ENCODE data around the gene SLC35F3.
A peak's percentile ranks its signal among the peaks of the same experiment; 100 is the strongest.
"Not testable (repeated sequence)": the region's sequence is repeated elsewhere in the genome, so short reads cannot be mapped to it uniquely, and the experiment has no call there.

SLC35F3 gene

GRCh38 chr1:234321231-234321630 is 416.8 kb downstream of the SLC35F3 start:
- DNase-seq (ENCODE audit: low spot score): no peak

- no peak for DNase-seq (ENCODE audit: low spot score)
These were observed 417.6 kb downstream of the SLC35F3 start for GRCh38 chr1:234322097-234322496.

- DNase-seq (ENCODE audit: low spot score): peak; percentile 58
These were observed 418.5 kb downstream of the SLC35F3 start for GRCh38 chr1:234322979-234323378.

- no peak for DNase-seq (ENCODE audit: low spot score)
These were observed 420.3 kb downstream of the SLC35F3 start for GRCh38 chr1:234324821-234325220.

- DNase-seq (ENCODE audit: low spot score): no peak
These were observed 421.5 kb downstream of the SLC35F3 start for GRCh38 chr1:234325878-234326496.

GRCh38 chr1:234326497-234327366 is 422.3 kb downstream of the SLC35F3 start:
- DNase-seq (ENCODE audit: low spot score): peak; percentile 73

GRCh38 chr1:234327577-234328164 is 423.2 kb downstream of the SLC35F3 start:
- no peak for DNase-seq (ENCODE audit: low spot score)

- DNase-seq (ENCODE audit: low spot score): no peak
These were observed 426.4 kb downstream of the SLC35F3 start for GRCh38 chr1:234330843-234331215.

- DNase-seq (ENCODE audit: low spot score): no peak
These were observed 427.0 kb downstream of the SLC35F3 start for GRCh38 chr1:234331507-234331906.

- DNase-seq (ENCODE audit: low spot score): no peak
These were observed 431.9 kb downstream of the SLC35F3 start for GRCh38 chr1:234336359-234336758.

- no peak for DNase-seq (ENCODE audit: low spot score)
These were observed 432.8 kb downstream of the SLC35F3 start for GRCh38 chr1:234337233-234337632.

- no peak for DNase-seq (ENCODE audit: low spot score)
These were observed 436.1 kb downstream of the SLC35F3 start for GRCh38 chr1:234340528-234340927.

GRCh38 chr1:234342774-234343173 is 438.3 kb downstream of the SLC35F3 start:
- no peak for DNase-seq (ENCODE audit: low spot score)

GRCh38 chr1:234345237-234345636 is 440.8 kb downstream of the SLC35F3 start:
- no peak for DNase-seq (ENCODE audit: low spot score)

- DNase-seq (ENCODE audit: low spot score): no peak
These were observed 444.5 kb downstream of the SLC35F3 start for GRCh38 chr1:234348964-234349363.

- no peak for DNase-seq (ENCODE audit: low spot score)
These were observed 451.5 kb downstream of the SLC35F3 start for GRCh38 chr1:234355782-234356510.

GRCh38 chr1:234356615-234357269 is 452.3 kb downstream of the SLC35F3 start:
- DNase-seq (ENCODE audit: low spot score): not testable (repeated sequence)

- DNase-seq (ENCODE audit: low spot score): no peak
These were observed 453.4 kb downstream of the SLC35F3 start for GRCh38 chr1:234357831-234358230.

- DNase-seq (ENCODE audit: low spot score): no peak
These were observed 456.7 kb downstream of the SLC35F3 start for GRCh38 chr1:234361102-234361603.

- no peak for DNase-seq (ENCODE audit: low spot score)
These were observed 458.1 kb downstream of the SLC35F3 start for GRCh38 chr1:234362558-234362957.

GRCh38 chr1:234368320-234369032 is 464.0 kb downstream of the SLC35F3 start:
- DNase-seq (ENCODE audit: low spot score): no peak
